Endothelial cell of hepatic sinusoid (primary cell): Measurements from ENCODE around the gene MIER3.

ENCODE experiments used
- in situ Hi-C: cut with HindIII; loops from 2 replicates; pipeline ENCODE4 v1.10.0; 2017; ENCODE audit warnings: low sequenced_read_pairs

MIER3 gene

DNA sequence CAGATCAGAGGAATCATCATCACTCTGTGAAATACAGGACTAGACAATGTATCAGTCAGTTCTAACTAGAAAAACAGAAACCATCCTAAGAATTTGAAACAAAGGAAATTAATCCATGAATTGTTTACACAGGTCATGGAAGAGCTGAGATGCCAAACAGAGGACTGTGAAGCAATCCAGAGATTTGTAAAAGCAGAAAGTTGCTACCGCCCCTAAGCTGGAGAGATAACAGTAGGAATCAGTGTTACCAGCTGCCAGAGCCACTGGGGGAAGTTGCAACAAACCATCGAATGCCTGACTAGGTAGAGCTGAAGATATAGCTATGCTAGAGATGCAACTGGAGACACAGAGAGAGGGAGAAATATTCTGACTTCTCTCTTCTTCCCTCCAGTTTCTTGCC, 10.4 kb upstream of the MIER3 start:
- in situ Hi-C loops = no loop called here

DNA sequence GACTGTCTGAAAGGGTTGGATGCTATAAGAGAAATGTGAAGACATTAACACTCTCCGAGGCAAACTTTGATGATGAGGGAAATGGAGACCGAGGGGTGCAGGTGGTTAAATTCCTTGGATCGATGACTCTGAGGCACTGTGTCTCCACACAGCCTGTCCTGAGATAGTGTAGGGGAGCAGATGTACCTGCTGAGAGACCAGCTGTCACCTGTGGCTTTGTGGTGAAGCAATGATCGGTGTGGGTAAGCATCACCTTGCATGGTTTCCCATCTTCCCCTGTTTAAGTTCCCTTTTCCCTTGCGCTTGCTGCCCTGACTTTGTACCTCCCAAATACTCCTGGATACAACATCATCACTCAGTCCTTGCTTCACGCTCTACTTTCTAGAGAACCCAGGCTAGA, 9.8 kb upstream of the MIER3 start:
- in situ Hi-C loops = no loop called here

DNA sequence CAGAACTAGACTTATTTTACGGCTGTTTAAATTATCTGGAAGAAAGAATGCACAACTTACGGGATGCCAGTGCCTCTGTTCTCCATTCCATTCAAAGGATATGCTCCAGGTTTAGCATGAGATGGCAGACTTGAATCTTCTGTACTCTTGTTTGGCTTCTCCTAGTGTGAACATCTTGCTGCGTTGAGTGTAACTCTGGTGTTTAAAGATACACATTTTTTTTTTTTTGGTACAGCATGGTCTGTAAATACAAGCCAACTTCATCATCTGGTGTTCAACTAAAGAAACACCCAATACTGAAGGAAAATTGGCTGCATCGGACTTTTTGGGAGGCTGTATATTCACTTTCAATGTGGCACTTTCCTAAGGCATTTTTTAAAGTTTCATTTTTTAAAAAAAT, 7.4 kb upstream of the MIER3 start:
- in situ Hi-C loops = loop anchor here (5.0 kb wide), 2 partner anchors 37 to 178 kb away; no protein-coding TSS in a partner anchor

DNA sequence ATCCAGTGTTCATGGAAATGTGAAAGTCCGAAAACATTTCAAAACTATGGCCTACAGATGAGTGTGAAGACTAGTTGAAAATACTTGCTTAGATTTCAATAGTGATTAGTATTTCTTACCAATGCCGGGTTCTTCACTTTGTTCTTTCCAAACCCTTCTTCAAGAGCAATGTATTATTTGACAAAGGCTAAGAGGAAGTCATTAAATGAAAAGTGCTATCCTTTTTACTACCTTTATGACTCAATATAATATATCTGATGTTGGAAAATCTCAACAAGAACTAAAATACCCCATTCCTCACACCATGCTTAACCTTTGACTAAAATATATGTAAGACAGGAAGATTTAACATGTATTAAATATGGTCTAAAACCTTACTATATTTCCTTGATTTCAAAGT, 6.7 kb upstream of the MIER3 start:
- in situ Hi-C loops = loop anchor here (5.0 kb wide), 2 partner anchors 36 to 179 kb away; no protein-coding TSS in a partner anchor

DNA sequence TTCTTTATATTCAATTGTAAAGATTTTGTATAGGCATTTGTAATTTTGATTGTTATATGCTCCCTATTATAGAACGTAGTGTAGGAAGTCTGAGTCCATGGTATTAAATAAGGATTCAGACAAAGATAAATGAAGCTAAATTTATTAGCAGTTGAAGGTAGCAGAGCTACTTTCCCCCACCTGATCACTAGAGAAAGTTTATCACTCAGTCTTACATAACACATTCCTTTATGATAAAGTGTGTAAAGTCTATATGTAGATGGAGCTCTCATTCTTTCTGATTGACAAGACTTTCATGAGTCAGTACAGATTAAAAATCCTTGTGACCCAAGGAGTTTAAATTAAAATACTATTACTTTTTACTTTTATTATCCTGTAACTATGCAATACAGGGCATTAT, 2.3 kb upstream of the MIER3 start:
- in situ Hi-C loops = no loop called here

DNA sequence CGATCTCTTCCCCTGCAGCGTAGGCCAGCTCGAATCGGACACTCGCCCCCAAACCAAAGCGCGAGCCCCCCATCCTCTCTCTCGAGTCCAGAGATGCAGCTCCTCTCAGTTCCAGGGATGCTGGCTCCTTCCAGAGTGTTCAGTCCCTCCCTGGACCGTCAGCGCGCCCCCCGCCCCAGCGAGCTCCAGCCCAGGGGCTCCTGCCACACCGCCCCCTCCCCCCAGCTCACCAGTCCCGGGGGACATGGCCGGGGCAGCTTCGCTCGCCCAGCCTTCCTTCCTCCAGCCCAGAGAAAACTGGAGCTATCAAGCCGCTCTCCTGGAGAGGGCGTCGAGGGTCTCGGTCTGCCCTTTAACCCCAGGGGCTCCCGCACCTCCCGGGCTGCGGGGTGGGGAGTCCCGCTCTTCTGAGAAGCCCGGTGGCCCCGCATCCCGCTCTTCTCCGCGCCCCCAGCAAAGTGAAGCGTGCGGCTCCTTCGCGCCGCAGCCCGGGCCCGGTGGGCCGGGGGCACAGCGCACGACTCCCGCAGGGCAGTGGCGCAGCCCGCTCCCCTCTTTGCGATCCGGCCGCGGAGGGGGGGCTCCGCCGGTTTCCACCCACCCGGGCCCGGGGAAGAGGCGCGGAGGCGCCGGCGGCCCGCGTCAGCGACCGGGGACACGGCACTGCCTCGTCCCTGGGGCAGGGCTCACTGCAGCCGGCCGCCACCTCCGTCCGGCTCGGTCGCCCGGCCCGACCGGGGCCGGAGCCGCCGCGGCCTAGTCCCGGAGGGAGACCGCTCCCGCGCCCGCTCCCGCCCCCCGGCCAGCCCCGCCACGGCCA, 587 bp downstream of the MIER3 start:
- in situ Hi-C loops = no loop called here

DNA sequence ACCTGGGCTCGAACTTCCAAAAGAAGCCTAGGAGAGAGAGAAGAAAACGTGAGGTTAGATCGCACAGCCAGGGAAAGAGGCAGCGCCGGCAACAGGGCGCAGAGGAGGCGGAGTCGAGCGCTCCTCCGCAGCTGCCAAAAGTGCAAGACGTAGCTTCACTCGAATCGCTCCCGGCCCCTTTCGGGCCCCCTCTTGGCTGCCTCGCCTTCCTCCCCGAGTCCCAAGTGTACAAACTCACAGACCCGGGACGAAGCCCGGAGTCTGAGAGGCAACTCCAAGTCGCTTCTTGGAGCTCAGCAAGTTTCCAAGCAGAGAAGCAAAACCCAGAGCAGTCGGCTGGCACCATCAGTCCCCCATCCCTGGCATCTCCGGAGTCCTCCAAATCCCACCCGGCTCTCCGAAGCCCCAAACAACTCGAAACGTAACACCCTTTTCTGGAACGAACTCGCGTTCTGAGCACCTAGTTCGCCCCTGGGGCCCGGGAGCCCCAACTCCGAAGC, 1.2 kb downstream of the MIER3 start:
- in situ Hi-C loops = no loop called here

DNA sequence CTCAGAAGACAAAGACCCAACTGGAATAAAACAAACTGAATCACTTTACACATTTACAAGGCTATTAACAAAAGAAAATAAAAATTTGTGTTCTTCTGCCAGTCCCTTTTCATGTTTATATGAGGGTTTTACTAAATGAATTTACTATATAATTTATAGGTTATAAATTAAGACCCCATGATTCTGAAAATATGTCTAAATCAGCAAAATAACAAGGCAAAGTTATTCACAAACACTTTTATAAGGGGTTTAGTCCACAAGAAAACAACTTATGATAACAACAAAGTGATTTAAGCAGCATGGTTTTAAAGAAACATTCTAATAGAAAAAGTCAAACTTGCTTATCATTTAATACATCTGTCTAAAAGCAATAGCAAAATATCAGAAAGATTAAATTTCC, 4.9 kb downstream of the MIER3 start:
- in situ Hi-C loops = no loop called here

DNA sequence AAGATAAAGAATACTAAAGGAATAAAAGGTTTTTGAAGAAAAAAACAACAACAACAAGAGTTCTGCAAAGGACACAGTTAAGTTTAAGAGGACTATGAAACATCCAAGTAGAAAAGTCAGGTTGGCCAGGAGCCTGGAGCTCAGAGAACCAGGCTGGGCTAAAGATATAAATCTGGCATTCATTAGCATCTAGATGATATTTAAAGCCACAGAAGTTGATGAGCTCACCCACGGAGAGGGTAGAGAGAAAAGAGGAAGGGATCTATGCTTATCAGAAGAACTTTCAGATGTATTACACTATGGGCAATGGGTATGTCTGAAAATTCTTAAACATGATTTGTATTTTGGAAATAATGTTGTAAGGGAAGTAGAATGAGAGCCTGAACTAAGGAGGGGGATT, 9.9 kb downstream of the MIER3 start:
- in situ Hi-C loops = no loop called here

DNA sequence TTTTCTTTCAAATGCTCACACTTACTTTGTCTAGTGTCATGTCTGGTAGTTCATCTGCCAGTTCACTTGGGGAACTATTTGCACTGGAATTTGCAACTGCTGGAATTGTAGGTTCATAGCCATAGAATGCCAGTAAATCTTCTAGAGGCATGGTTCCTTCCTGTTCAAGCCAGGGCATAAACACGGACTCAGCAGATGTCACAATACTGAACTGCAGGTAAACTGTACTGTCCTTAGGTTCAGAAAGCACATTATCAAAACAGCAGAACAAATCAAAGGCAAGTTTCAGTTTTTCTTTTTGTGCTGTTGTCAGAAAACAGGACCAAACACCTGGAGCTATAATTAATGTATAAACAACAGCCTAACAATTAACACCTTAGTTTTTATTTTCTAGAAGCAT, 13.1 kb downstream of the MIER3 start:
- in situ Hi-C loops = no loop called here

DNA sequence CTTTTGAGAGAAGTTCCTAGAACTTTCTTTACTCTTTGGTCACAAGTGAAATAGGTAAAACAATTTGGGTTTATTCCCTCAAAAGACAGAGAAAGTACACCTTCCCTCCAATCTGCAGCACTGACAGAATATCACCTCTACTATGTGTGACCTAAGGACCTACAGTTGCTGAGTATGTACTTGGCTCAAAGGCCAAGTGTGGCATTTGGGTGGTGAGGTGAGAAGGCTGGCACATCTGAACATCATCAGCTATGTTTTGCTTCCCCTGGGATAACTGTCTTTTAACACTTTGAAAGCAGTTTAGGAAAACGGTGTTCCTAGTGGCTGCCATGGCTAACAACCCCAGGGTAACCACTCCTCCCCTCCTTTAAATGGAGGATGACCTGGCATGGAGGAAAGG, 17.6 kb downstream of the MIER3 start:
- in situ Hi-C loops = no loop called here

DNA sequence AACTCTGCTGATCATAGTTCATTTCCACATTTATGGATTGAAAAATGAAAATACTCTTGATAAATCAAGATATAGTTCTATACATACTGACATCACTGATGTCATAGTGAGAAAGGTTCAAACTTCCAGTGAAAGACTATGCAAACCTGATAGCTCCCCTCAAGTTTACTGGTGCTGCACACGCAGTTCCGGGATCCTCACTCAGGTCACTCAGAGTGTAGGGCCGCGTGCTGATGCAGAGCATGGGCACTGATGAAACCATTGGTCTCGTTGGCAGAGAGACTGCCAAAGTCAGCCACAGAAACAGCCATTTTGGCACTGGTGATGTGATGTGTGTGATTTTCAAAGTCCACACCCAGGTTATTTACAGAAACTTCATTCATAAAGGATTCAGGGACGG, 29.0 kb downstream of the MIER3 start:
- in situ Hi-C loops = loop anchor here (5.0 kb wide), 2 partner anchors 34 to 239 kb away; no protein-coding TSS in a partner anchor

DNA sequence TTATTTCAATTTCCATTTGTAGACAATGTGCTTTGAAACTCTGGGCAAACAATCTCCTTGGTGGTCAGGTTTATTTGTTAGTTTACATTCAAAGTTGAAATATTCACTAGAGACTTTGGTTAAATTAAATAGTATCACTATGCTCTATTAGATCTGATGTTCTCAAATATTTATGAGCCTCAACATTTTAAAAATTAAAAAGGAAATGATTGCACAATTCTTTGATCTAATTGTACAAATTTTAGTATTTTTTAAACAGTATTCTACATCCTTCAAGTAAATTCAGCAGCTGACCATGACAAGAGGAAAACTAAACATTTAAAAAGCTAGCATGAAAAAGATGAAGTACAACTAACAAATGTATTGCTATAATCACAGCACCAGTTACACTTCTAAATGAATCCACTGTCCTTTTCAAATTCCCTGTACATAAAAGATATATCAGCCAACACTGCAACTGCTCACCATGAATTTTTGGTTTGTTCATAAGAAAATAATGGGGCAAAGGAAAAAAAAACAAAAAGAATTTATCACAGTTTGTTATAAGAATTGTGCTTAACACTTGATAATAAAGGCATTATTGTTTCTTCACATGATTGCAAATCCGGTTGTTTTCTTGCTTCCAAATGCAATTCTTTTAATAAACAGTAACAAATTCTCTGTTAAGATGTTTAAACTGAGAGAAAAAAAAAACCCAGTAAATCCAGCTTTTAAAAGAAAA, 31.8 kb downstream of the MIER3 start:
- in situ Hi-C loops = loop anchor here (5.0 kb wide), 2 partner anchors 37 to 242 kb away; no protein-coding TSS in a partner anchor

DNA sequence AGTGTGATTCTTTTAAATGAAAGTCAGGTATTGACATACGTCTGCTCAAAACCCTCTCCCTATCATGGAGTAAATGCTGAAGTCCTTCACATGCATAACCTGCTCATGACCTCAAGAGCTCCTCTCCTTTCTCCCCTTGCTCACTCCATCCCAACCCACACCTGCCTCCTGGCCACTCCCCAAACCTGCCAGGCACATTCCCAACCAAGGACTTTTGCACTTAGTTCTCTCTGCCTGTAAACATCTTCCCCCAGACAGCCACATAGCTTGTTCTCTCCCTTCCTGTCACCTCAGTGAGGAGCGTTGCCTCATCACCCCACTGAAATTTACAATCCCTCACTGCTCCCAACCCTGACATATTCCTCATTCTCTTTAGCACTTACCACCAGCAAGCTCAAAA, 33.9 kb downstream of the MIER3 start:
- in situ Hi-C loops = no loop called here

DNA sequence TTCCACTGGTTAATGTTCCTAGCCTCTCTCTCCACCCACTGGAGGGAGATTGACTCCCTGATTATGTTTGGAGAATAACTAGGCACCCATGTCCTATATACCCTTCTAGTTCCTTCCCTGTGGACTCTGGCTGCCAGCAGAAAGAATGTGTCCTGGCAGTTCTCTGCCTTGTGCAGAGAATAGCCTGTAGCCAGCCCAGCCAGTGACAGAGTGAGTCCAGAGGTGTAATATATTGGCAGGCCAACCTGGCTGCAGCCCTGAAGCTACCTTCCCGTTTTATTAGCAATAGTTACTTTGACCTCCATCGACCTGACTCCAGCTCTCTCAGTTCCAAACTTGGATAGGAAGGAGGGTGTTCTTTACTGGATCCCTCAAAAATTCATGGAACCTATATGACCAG, 34.4 kb downstream of the MIER3 start:
- in situ Hi-C loops = no loop called here

DNA sequence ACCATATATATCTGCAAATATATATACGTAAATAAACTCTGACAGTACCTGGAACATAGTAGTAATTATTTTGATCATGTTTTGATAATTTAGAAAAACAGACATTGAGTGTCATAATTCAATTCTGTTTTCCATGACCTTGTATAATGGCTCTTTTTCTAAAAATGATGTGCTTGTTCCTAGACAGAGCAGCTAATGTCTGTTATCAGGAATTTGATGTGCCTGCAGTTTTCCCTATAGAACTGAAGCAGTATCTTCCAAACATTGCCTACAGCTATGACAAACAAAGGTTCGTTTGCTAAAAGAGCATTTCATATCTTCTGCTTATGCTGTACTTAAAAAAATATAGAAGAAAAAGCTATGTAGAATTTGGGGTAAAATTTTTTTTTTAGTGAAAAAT, 37.2 kb downstream of the MIER3 start:
- in situ Hi-C loops = no loop called here

DNA sequence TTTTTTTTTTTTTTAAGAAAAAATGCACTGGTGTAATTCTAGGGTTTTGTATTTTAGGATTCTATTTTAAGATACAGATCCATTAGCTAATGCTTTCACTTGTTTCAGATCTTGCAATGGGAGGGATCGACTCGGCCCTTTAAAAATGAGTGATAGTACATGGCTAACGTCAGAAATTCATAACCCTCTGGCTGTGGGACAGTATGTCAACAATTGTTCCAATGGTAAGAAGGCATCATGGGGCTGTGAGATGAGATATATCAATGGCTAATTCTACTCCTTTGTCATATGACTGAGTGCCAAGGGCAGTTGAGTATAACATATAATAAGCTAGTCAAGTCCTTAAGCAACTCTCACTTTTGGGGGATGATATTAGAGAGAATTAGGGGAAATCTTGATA, 38.2 kb downstream of the MIER3 start:
- in situ Hi-C loops = no loop called here

DNA sequence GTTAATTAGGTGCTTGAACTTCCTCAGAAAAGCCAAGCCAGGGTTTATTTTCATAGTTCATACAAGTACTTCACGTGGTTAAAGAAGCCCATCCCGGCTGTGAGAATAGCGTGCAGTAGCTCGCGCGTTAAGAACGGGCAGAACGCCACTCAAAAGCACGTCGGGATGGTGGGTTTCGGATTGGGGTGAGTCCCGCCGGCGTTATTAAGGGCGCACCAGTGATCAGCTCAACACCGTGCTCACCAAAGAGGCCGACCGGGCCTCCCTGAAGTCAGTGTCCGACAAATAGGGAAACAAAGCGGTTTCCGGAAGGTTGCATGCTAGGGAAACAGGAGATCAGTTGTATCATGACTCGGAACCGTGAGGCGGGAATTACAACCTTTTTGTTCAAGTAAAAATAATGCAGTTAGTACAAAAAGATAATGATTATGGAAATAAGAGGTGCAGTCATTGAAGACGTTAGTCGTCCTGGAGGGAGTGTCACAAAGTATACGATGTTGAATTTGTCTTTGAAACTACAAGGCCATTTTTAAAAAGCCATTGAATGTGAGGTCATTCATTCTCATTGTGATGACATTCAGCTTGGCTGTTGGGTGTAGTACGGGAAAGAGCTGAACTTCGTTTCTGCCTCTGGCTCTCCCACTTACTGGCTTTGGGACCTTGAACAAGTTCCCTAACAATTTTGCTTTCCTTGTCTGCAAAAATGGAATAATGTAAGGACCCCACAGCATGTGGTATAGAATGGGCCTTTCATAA, 41.5 kb downstream of the MIER3 start:
- in situ Hi-C loops = no loop called here

DNA sequence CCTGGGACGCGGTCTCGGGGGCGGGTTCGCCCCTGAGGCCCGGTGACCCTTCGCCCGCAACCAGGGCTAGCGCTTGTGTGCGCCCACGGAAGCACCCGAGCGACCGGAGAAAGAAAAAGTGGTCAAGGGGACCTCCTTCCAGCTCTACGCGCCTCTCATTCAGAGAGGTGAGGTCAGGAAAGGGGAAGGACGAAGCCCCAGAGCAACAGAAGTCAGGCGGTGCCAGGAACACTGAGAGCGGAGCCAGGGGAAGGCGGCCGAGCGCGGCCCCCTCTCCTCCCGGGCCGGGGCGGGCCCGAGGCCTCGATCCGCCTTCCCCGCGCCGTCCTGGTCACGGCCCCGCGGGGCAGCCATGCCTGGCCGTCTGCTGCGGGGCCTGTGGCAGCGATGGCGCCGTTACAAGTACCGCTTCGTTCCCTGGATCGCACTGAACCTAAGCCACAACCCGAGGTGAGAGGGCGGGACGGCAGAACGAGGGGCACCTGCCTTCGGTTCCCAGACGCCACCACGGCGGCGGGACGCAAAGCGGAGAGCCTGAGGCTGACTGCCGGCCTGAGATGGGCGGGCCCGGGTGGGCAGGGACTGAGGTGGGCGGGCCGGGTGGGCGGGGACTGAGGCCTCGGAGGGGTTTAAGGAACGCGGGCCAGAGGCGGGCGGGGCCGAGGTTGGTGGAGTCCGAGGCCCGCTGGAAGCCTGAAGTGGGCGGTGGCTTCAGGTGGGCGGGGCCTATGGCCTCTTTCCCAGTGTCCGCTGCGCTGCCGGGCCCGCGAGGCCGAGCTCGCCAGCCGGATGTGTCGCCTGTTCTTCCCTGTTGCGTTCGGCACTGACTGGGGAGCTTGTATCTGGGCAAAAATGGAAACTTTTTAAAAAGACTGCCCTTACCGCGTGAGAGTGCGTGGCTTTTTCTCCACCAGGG, 42.4 kb downstream of the MIER3 start, which contains the start of gene SETD9:
SETD9 (plus strand) TSS at position 303 of the 916 bp plus-strand sequence; CDS start at position 353, 50 bp downstream.
- in situ Hi-C loops = no loop called here

DNA sequence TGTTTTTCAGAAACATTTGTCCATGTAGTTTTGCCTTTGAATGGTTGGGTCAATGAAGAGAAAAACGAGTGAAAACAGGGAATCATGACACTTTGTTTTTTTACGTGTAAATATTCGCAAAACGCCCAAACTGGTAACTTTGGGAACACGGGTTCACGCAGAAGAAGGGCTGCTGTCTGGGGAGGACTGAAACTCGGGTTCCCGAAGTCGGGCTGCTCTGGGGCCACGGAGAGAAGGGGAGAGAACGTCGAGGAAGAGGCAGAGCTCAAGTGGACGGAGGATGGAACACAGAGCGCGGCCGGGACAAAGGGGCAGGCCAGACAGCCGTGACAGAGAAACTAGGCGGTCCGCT, 43.0 kb downstream of the MIER3 start:
- in situ Hi-C loops = no loop called here
